Measurements from ENCODE around the gene IRF9.

IRF9 gene

DNA sequence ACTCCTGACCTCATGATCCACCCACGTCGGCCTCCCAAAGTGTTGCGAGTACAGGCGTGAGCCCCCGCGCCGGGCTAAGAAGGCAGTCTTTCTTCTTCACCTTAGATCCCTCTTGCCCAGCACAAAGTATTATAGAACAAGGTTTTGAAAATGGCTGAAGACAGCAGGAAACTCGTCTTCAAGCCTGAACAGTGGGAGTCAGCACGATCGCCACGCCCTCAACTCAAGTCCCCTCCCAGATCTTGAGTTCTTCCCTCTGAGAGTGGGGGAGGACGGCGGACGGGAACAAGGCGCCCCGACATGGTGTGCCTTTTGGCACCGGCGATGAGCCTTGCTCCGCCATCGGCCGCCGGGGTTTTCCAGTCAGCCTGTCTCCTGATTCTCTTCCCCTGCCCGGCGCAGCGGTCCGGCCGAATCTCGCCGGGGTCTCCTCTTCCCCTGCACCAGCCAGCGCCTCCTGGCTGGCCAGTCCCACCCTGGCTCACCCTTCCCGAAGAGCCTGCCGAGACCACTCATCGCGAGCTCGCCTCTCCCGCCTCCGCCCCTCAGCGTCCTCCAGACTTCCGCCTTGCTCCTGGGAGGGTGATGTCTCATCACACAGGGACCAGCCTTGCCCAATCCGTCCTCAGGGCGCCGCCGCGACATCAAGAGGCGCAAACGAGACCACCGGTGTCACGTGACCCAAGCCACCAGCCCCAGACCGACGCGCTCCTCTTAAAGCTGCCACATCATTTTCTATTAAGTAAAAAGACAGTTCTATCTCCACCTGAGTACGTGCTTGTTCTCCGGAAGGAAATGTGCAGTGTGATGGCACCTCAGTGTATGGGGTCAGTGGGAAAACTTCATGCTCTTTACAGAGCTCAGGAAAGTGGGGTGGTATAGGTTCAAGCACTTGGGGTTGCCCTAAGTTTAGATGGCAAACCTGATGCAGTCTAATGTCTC lies 52.1 kb downstream of the IRF9 start, which contains the start of gene CHMP4A (continued):
- no peak for TF ChIP-seq ZNF571 (tag by site-specific recombination; IDR thresholded peaks at IDR 0.05)
- TF ChIP-seq ZNF423 (tag by site-specific recombination; IDR thresholded peaks at IDR 0.05) = peak; percentile 75; the same call in 1 of the 2 replicates
- no peak for TF ChIP-seq ZNF792 (tag by site-specific recombination; IDR thresholded peaks at IDR 0.05)
- peak; percentile 62 for TF ChIP-seq ZNF366 (tag by site-specific recombination; conservative IDR thresholded peaks at IDR 0.05)
- no peak for TF ChIP-seq HOXC10 (CRISPR knock-in tag; IDR thresholded peaks at IDR 0.05)
- TF ChIP-seq ZNF610 (tag by site-specific recombination; IDR thresholded peaks at IDR 0.05; ENCODE audit: borderline replicate concordance) = 0 out of 2 replicates have a peak, but pooled peaks have one; percentile 14
- TF ChIP-seq ZNF112 (tag by site-specific recombination; IDR thresholded peaks at IDR 0.05) = no peak
- TF ChIP-seq ZBTB20 (tag by site-specific recombination; IDR thresholded peaks at IDR 0.05) = peak; percentile 88; the same call in 1 of the 2 replicates
- TF ChIP-seq ZNF221 (tag by site-specific recombination; IDR thresholded peaks at IDR 0.05; ENCODE audit: borderline replicate concordance) = no peak
- no peak for TF ChIP-seq SALL2 (tag by site-specific recombination; IDR thresholded peaks at IDR 0.05; ENCODE audit: borderline replicate concordance)
- TF ChIP-seq, protein P1, sequence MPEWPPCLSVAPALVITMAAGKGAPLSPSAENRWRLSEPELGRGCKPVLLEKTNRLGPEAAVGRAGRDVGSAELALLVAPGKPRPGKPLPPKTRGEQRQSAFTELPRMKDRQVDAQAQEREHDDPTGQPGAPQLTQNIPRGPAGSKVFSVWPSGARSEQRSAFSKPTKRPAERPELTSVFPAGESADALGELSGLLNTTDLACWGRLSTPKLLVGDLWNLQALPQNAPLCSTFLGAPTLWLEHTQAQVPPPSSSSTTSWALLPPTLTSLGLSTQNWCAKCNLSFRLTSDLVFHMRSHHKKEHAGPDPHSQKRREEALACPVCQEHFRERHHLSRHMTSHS (tag by site-specific recombination; IDR thresholded peaks at IDR 0.05) = no peak
- no peak for TF ChIP-seq ZNF266 (tag by site-specific recombination; IDR thresholded peaks at IDR 0.05; ENCODE audit: low read depth)
- no peak for TF ChIP-seq ZNF157 (tag by site-specific recombination; IDR thresholded peaks at IDR 0.05)
- peak; percentile 76; the same call in 1 of the 2 replicates for TF ChIP-seq ZEB2 (tag by site-specific recombination; IDR thresholded peaks at IDR 0.05)
- TF ChIP-seq, protein P2, sequence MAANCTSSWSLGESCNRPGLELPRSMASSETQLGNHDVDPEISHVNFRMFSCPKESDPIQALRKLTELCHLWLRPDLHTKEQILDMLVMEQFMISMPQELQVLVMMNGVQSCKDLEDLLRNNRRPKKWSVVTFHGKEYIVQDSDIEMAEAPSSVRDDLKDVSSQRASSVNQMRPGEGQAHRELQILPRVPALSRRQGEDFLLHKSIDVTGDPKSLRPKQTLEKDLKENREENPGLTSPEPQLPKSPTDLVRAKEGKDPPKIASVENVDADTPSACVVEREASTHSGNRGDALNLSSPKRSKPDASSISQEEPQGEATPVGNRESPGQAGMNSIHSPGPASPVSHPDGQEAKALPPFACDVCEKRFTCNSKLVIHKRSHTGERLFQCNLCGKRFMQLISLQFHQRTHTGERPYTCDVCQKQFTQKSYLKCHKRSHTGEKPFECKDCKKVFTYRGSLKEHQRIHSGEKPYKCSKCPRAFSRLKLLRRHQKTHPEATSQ (tag by site-specific recombination; IDR thresholded peaks at IDR 0.05) = peak; percentile 82; the same call in 1 of the 2 replicates
- no peak for TF ChIP-seq ZNF223 (tag by site-specific recombination; IDR thresholded peaks at IDR 0.05)
- no peak for TF ChIP-seq BCL11A (tag by site-specific recombination; IDR thresholded peaks at IDR 0.05; ENCODE audit: low read depth)
- TF ChIP-seq ZNF658 (tag by site-specific recombination; IDR thresholded peaks at IDR 0.05) = no peak
- no peak for TF ChIP-seq ZNF510 (tag by site-specific recombination; IDR thresholded peaks at IDR 0.05; ENCODE audit: insufficient replicate concordance)
- TF ChIP-seq, protein P3, sequence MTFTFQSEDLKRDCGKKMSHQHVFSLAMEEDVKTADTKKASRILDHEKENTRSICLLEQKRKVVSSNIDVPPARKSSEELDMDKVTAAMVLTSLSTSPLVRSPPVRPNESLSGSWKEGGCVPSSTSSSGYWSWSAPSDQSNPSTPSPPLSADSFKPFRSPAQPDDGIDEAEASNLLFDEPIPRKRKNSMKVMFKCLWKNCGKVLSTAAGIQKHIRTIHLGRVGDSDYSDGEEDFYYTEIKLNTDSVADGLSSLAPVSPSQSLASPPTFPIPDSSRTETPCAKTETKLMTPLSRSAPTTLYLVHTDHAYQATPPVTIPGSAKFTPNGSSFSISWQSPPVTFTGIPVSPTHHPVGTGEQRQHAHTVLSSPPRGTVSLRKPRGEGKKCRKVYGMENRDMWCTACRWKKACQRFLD (tag by site-specific recombination; IDR thresholded peaks at IDR 0.05) = no peak
- TF ChIP-seq ZNF354C (tag by site-specific recombination; IDR thresholded peaks at IDR 0.05; ENCODE audit: borderline replicate concordance, low read depth) = no peak
- no peak for TF ChIP-seq ZNF660 (tag by site-specific recombination; IDR thresholded peaks at IDR 0.05)
- TF ChIP-seq, protein P4, sequence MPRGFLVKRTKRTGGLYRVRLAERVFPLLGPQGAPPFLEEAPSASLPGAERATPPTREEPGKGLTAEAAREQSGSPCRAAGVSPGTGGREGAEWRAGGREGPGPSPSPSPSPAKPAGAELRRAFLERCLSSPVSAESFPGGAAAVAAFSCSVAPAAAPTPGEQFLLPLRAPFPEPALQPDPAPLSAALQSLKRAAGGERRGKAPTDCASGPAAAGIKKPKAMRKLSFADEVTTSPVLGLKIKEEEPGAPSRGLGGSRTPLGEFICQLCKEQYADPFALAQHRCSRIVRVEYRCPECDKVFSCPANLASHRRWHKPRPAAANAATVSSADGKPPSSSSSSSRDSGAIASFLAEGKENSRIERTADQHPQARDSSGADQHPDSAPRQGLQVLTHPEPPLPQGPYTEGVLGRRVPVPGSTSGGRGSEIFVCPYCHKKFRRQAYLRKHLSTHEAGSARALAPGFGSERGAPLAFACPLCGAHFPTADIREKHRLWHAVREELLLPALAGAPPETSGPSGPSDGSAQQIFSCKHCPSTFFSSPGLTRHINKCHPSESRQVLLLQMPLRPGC (tag by site-specific recombination; IDR thresholded peaks at IDR 0.05) = peak; percentile 26; the same call in 1 of the 2 replicates
- TF ChIP-seq, protein P5, sequence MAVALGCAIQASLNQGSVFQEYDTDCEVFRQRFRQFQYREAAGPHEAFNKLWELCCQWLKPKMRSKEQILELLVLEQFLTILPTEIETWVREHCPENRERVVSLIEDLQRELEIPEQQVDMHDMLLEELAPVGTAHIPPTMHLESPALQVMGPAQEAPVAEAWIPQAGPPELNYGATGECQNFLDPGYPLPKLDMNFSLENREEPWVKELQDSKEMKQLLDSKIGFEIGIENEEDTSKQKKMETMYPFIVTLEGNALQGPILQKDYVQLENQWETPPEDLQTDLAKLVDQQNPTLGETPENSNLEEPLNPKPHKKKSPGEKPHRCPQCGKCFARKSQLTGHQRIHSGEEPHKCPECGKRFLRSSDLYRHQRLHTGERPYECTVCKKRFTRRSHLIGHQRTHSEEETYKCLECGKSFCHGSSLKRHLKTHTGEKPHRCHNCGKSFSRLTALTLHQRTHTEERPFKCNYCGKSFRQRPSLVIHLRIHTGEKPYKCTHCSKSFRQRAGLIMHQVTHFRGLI (tag by site-specific recombination; IDR thresholded peaks at IDR 0.05) = 0 out of 2 replicates have a peak, but pooled peaks have one; percentile 14
- TF ChIP-seq ZBTB48 (tag by site-specific recombination; IDR thresholded peaks at IDR 0.05) = peak; percentile 39; the same call in 1 of the 2 replicates
- no peak for TF ChIP-seq ZNF670 (tag by site-specific recombination; IDR thresholded peaks at IDR 0.05; ENCODE audit: low read depth)
- TF ChIP-seq, protein P6, sequence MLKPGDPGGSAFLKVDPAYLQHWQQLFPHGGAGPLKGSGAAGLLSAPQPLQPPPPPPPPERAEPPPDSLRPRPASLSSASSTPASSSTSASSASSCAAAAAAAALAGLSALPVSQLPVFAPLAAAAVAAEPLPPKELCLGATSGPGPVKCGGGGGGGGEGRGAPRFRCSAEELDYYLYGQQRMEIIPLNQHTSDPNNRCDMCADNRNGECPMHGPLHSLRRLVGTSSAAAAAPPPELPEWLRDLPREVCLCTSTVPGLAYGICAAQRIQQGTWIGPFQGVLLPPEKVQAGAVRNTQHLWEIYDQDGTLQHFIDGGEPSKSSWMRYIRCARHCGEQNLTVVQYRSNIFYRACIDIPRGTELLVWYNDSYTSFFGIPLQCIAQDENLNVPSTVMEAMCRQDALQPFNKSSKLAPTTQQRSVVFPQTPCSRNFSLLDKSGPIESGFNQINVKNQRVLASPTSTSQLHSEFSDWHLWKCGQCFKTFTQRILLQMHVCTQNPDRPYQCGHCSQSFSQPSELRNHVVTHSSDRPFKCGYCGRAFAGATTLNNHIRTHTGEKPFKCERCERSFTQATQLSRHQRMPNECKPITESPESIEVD (tag by site-specific recombination; IDR thresholded peaks at IDR 0.05) = no peak
- TF ChIP-seq ZNF623 (tag by site-specific recombination; IDR thresholded peaks at IDR 0.05) = no peak
- TF ChIP-seq ZNF549 (tag by site-specific recombination; IDR thresholded peaks at IDR 0.05) = no peak
- TF ChIP-seq ZBTB8A (tag by site-specific recombination; IDR thresholded peaks at IDR 0.05) = peak; percentile 88
- TF ChIP-seq ZNF521 (tag by site-specific recombination; IDR thresholded peaks at IDR 0.05) = no peak
- no peak for TF ChIP-seq GFI1B (tag by site-specific recombination; IDR thresholded peaks at IDR 0.05)
